ENCODE data around the gene NFATC1.

Gene NFATC1

GRCh38 chr18:79496237-79496977 lies 100.7 kb downstream of the NFATC1 start:
- H3K4me1 ChIP-seq: no peaks in the 10 kb centered on the region
- no peak overlapping the region for H3K27ac ChIP-seq
- peaks cover 8% of the 10 kb centered on the region for H3K9me3 ChIP-seq (ENCODE audit: control insufficient read depth, low read length)
- no peak overlapping the region for H3K4me2 ChIP-seq (ENCODE audit: low read length)
- H3K27me3 ChIP-seq (ENCODE audit: control insufficient read depth, insufficient read depth, low read length): no peaks in the 10 kb centered on the region
- H3K4me3 ChIP-seq (ENCODE audit: low read depth, low read length): no peak overlapping the region
- H3K79me2 ChIP-seq: no peaks in the 10 kb centered on the region
- no peak overlapping the region for H3K9ac ChIP-seq
- no peak overlapping the region for H2AFZ ChIP-seq
- H3K36me3 ChIP-seq (ENCODE audit: control insufficient read depth, insufficient read depth, low read length): peaks cover 2% of the 10 kb centered on the region
- no peak for TF ChIP-seq CTCF (IDR thresholded peaks at IDR 0.05)

- Histone ChIP-seq H3K27ac (no peak overlapping the region), H3K9ac (no peak overlapping the region), H3K79me2 (no peaks in the 10 kb centered on the region), H3K9me3 (ENCODE audit: control insufficient read depth, low read length) (peaks cover 8% of the 10 kb centered on the region), H3K4me3 (ENCODE audit: low read depth, low read length) (no peak overlapping the region), H3K36me3 (ENCODE audit: control insufficient read depth, insufficient read depth, low read length) (peaks cover 2% of the 10 kb centered on the region), H2AFZ (no peak overlapping the region), H3K27me3 (ENCODE audit: control insufficient read depth, insufficient read depth, low read length) (no peaks in the 10 kb centered on the region), H3K4me2 (ENCODE audit: low read length) (no peak overlapping the region), H3K4me1 (no peaks in the 10 kb centered on the region)
- TF ChIP-seq CTCF (IDR thresholded peaks at IDR 0.05): no peak
These were observed 101.4 kb downstream of the NFATC1 start for GRCh38 chr18:79496978-79497637.

DNA sequence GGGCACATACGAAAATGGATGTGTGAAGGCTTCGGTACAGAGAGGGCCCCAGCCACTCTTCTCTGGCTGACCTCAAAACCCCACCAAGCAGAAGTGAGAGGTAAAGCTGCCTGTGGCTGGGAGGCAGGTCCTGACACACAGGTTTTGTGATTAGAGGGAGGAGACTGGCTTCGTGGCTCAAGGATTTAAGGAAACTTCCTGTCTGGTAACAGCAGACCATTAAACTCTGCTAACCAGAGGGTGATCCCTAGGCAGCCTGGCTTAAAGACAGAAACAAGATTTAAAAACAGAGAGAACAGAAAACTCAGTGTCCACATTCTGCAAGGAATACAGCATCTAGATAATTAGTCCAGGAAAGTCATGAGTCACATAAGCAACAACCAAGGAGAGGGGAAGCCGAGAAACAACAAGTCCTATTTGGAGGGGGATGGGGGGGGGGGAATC lies 101.9 kb downstream of the NFATC1 start:
- Histone ChIP-seq H3K79me2 (no peaks in the 10 kb centered on the region), H3K27me3 (ENCODE audit: control insufficient read depth, insufficient read depth, low read length) (no peaks in the 10 kb centered on the region), H3K27ac (no peak overlapping the region), H3K9me3 (ENCODE audit: control insufficient read depth, low read length) (peaks cover 8% of the 10 kb centered on the region), H3K4me3 (ENCODE audit: low read depth, low read length) (no peak overlapping the region), H3K36me3 (ENCODE audit: control insufficient read depth, insufficient read depth, low read length) (peaks cover 2% of the 10 kb centered on the region), H3K4me2 (ENCODE audit: low read length) (no peak overlapping the region), H3K4me1 (no peaks in the 10 kb centered on the region), H2AFZ (no peak overlapping the region), H3K9ac (no peak overlapping the region)
- TF ChIP-seq CTCF (IDR thresholded peaks at IDR 0.05): no peak

DNA sequence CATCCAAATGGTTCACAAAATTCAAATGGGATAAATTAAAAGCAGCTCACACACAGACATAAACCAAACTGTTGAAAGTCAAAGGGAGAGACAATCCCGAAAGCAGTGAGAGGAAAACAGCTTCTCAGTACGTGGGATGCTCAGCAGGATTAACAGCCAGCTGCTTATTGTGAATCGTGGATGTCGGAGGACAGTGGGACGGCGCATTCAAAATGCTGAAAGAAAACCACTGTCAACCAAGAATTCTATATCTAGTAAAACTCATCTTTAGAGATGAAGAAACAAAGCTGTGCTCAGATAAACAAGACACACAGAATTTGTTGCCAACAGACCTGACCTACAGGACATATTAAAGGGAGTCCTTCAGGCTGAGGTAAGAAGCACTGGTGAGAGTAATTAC lies 102.9 kb downstream of the NFATC1 start:
- H3K4me3 ChIP-seq (ENCODE audit: low read depth, low read length): no peak overlapping the region
- no peak overlapping the region for H3K9ac ChIP-seq
- H3K9me3 ChIP-seq (ENCODE audit: control insufficient read depth, low read length): peaks cover 8% of the 10 kb centered on the region
- H2AFZ ChIP-seq: no peak overlapping the region
- no peaks in the 10 kb centered on the region for H3K27me3 ChIP-seq (ENCODE audit: control insufficient read depth, insufficient read depth, low read length)
- H3K36me3 ChIP-seq (ENCODE audit: control insufficient read depth, insufficient read depth, low read length): peaks cover 2% of the 10 kb centered on the region
- no peak for TF ChIP-seq CTCF (IDR thresholded peaks at IDR 0.05)
- no peaks in the 10 kb centered on the region for H3K79me2 ChIP-seq
- H3K4me2 ChIP-seq (ENCODE audit: low read length): no peak overlapping the region
- no peak overlapping the region for H3K27ac ChIP-seq
- H3K4me1 ChIP-seq: no peaks in the 10 kb centered on the region

All from parathyroid adenoma (tissue), 2 donors.